H7 (cell line): Measurements from ENCODE around the gene PLEKHG7. TPM values are rescaled to one million over a fixed set of nuclear protein-coding genes. Genes with fewer than 3 reads are reported as not detected.
"Not testable (repeated sequence)": the region's sequence is repeated elsewhere in the genome, so short reads cannot be mapped to it uniquely, and the experiment has no call there.

ENCODE experiments used
- DNase-seq: peaks from one replicate; pipeline ENCODE4 v3.0.0; 2012
- H3K27me3 ChIP-seq: 2 replicates; pipeline ENCODE4 v1.6.0; 2011; ENCODE audit warnings: mild to moderate bottlenecking, low read length; ENCODE audit not compliant: control insufficient read depth, insufficient read depth
- H3K36me3 ChIP-seq: replicated peaks from 2 replicates; pipeline ENCODE4 v1.5.1; 2011; ENCODE audit warnings: low read length; ENCODE audit not compliant: control insufficient read depth, insufficient read depth
- H3K4me3 ChIP-seq: 2 replicates; pipeline ENCODE4 v1.5.1; 2011; ENCODE audit warnings: low read depth, mild to moderate bottlenecking, control low read depth, low read length, moderate library complexity; ENCODE audit not compliant: insufficient read depth
- total RNA-seq: library from RNA; depleted of rRNA; stranded (reverse); fragments of >200 nt; shearing (Covaris generic); gene quantifications from 2 replicates; pipeline ENCODE4 v1.2.3, GENCODE V29; 2014; rRNA removed

Gene PLEKHG7, protein sequence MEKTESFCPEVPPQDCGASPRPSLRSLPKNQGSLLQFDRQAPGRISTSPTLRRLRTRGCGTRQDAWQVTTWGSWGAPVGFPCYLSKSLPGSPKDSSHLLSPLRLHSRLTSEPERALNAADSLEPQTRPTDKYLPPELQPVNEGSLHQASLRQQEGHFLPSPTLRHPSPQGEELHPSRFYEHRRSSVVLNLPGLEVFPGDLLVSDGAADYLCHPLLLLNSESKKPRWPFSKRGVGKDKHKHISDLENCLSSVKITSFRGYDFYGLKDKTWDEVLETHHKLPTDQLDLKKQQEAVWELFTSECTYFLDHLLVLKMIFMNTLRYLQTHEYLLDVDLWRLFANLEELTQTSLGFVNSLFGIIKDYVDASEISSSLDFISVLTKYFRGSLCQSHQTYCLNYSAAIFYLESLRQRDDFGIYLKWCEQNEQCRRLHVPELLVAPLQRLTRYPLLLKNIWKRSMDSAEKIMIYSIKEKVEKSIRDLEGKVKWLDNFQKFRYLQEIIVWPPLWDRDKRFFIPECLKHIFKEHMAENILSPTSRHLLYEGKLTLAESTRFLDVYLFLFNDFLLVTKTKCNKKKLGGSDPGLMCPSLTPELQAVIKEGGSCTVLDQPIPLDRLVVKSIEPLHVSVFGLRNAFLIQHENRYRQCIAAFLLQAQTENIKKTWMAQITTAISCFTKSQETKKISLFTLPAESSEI
- total RNA-seq, result not detected in 2 replicates

- Histone ChIP-seq H3K36me3 (no peaks in the 10 kb centered on the region), H3K27me3 (no peaks in the 10 kb centered on the region), H3K4me3 (no peak within 1 kb of the TSS)
- DNase-seq, result no peak
These were observed at the start of gene PLEKHG7 for GRCh38 chr12:92702754-92703679. PLEKHG7 (plus strand) TSS chr12:92702989; CDS start chr12:92706632, 3,643 bp downstream.

GRCh38 chr12:92654256-92654655 lies 48.5 kb upstream of the PLEKHG7 start:
- H3K4me3 ChIP-seq, H3K27me3 ChIP-seq, DNase-seq, H3K36me3 ChIP-seq: not testable (repeated sequence)

DNA sequence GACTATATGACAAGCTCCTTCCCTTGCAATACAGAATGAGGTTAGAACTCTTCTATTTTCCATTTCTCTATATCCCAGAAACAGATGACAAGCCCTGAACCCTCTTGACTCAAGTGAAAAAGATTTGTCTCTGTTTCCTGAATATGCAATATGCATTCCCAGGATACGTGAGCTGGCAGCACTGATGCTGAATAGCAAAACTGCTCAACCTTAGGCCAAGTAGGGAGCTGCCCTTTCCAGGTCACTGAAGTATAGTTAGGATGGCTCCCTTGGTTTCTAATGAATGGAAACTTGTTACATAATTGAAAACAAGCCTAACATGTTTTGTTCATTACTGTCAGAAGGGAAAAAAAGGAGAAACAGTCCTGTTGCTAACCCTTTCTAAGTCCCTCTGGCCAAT lies 47.9 kb upstream of the PLEKHG7 start:
- Histone ChIP-seq H3K36me3 (no peaks in the 10 kb centered on the region), H3K4me3 (no peak overlapping the region), H3K27me3 (no peaks in the 10 kb centered on the region)
- no peak for DNase-seq

- H3K4me3 ChIP-seq, result no peak overlapping the region
These were observed 45.9 kb upstream of the PLEKHG7 start for GRCh38 chr12:92656911-92657310.

DNA sequence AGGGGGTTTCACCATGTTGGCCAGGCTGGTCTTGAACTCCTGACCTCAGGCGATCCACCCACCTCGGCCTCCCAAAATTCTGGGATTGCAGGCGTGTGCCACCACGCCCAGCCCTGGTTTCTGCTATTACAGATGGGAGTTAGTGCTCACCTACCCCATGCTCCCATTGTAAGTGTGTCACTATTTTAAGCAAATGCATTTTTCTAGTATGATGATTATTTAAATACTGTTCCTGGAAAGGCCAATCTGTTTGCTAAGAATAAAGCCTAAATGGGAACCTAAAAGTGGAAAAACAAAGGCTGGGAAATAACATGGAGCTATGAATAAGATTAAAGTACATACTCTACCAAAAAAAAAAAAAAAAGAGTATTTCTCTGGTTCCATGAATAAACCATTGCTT lies 45.0 kb upstream of the PLEKHG7 start:
- H3K36me3 ChIP-seq, result no peaks in the 10 kb centered on the region
- H3K27me3 ChIP-seq, result no peaks in the 10 kb centered on the region
- no peak overlapping the region for H3K4me3 ChIP-seq
- DNase-seq, result no peak

More at GRCh38 chr12:92656911-92657310, 45.9 kb upstream of the PLEKHG7 start:
- H3K36me3 ChIP-seq, result no peaks in the 10 kb centered on the region
- DNase-seq, result no peak
- H3K27me3 ChIP-seq, result no peaks in the 10 kb centered on the region

- no peak for DNase-seq
- Histone ChIP-seq H3K36me3 (no peaks in the 10 kb centered on the region), H3K27me3 (no peaks in the 10 kb centered on the region), H3K4me3 (no peak overlapping the region)
These were observed 44.2 kb upstream of the PLEKHG7 start for GRCh38 chr12:92658611-92659010.

GRCh38 chr12:92661269-92661668 lies 41.5 kb upstream of the PLEKHG7 start:
- H3K36me3 ChIP-seq, result no peaks in the 10 kb centered on the region
- DNase-seq, result no peak
- no peak overlapping the region for H3K4me3 ChIP-seq
- no peaks in the 10 kb centered on the region for H3K27me3 ChIP-seq

DNA sequence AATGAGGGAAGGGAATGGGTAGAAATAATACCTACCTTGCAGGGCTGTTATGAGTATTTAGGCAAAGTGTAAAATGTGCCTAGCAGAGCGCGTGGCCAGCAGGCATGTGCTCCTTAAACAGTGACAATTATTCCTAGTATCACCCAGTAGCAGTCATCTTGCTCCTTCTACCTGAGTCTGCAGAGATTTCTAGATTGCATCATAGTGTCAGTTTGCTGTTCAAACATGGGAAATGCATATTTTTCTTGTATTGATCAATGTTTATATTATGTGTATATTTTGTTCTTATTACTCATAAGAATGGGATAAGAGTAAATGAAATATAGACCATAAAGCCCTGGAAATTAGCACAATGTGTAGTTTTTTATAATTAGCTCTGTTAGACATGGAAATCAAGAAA lies 37.3 kb upstream of the PLEKHG7 start:
- DNase-seq, result no peak
- Histone ChIP-seq H3K36me3 (no peaks in the 10 kb centered on the region), H3K27me3 (no peaks in the 10 kb centered on the region), H3K4me3 (no peak overlapping the region)

DNA sequence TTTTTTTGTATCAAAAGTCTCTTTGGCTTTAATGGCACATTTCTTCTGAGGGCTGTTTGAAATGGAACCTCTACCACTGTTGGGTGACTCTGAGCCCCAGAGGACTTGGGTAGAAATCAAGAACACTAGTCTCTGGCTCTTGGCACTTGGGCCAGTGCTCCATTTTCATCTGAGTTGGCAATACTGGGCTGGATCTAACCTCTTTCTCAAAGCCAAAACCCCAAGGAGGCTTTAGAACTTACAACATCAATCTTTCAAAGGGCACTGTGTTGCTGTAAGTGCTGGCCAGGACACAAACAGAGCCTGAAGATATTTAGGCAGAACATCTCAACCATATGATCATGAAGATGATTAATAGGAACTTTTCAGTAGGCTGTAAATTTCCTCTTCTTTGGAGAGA lies 34.0 kb upstream of the PLEKHG7 start:
- Histone ChIP-seq H3K27me3 (no peaks in the 10 kb centered on the region), H3K4me3 (no peak overlapping the region), H3K36me3 (no peaks in the 10 kb centered on the region)
- no peak for DNase-seq

DNA sequence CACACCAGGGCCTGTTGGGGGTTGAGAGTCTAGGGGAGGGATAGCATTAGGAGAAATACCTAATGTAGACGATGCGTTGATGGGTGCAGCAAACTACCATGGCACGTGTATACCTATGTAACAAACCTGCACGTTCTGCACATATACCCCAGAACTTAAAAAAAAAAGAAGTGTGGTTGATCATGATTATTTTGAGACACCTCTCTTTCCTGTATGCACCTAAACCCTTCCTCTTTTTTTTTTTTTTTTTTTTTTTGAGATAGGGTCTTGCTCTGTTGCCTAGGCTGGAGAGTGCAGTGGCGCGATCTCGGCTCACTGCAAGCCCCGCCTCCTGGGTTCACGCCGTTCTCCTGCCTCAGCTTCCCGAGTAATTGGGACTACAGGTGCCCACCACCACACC lies 31.3 kb upstream of the PLEKHG7 start:
- not testable (repeated sequence) for H3K27me3 ChIP-seq, H3K4me3 ChIP-seq, H3K36me3 ChIP-seq, DNase-seq

- Histone ChIP-seq H3K36me3 (no peaks in the 10 kb centered on the region), H3K27me3 (no peaks in the 10 kb centered on the region), H3K4me3 (no peak overlapping the region)
- no peak for DNase-seq
These were observed 29.0 kb upstream of the PLEKHG7 start for GRCh38 chr12:92673756-92674155.

- no peaks in the 10 kb centered on the region for H3K36me3 ChIP-seq
- H3K4me3 ChIP-seq, result no peak overlapping the region
- no peak for DNase-seq
- no peaks in the 10 kb centered on the region for H3K27me3 ChIP-seq
These were observed 28.3 kb upstream of the PLEKHG7 start for GRCh38 chr12:92674500-92674899.

GRCh38 chr12:92675092-92675865 lies 27.5 kb upstream of the PLEKHG7 start:
- Histone ChIP-seq H3K4me3 (no peak overlapping the region), H3K36me3 (no peaks in the 10 kb centered on the region), H3K27me3 (no peaks in the 10 kb centered on the region)
- DNase-seq, result no peak

DNA sequence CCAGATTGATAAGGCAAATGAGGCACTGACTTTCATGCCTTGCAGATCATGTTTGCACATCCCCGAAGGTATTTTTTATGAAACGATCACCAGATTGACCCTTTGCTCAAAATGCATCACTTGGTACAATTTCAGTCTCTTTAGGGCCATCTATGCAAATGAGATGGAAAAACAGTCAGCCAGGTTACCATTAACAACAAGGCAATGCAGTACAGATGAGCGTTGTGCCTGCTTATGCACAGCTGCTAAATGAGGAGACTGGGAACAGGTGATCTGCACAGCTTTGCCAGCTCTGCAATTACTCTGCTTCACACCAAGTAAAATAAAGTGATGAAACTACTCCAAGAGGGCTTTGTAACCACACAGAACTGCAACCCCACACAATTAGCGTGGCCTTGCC lies 26.1 kb upstream of the PLEKHG7 start:
- no peak for DNase-seq
- Histone ChIP-seq H3K4me3 (no peak overlapping the region), H3K36me3 (no peaks in the 10 kb centered on the region), H3K27me3 (no peaks in the 10 kb centered on the region)
